GM10248 (cell line): ENCODE results near the gene UBE2J1.

Experiments
- CTCF ChIA-PET: fragments of 300-600 bp; sonication (Branson Sonifier 250); formaldehyde crosslinking; extraction: SDS; loops from one replicate; lab custom pipeline; 2021; ENCODE audit warnings: antibody characterized with exemption; lab: Yijun Ruan, JAX
- POLR2A ChIA-PET: fragments of 350-650 bp; sonication (Branson Sonifier 250); formaldehyde crosslinking; extraction: SDS; loops from one replicate; lab custom pipeline; 2020; ENCODE audit warnings: antibody characterized with exemption; lab: Yijun Ruan, JAX
- DNase-seq: peaks from one replicate; pipeline ENCODE4 v3.0.0; 2012; ENCODE audit errors: extremely low spot score
- CTCF ChIP-seq: IDR thresholded peaks from 2 replicates; pipeline ENCODE4 v1.5.1; 2012; ENCODE audit warnings: mild to moderate bottlenecking, low read depth; ENCODE audit errors: extremely low read depth, missing control alignments, control extremely low read depth

The UBE2J1 gene

GRCh38 chr6:89368999-89369398 is 16.5 kb upstream of the UBE2J1 start:
- ChIA-PET POLR2A (no interaction called here), CTCF (interaction anchor here (0.7 to 5.2 kb wide), 10 partner anchors 8 to 386 kb away, joined by 3 to 75 read pairs (median 10); partner anchors contain the start of genes LYRM2 and UBE2J1)
- TF ChIP-seq CTCF: peak; percentile 25
- DNase-seq: no peak

GRCh38 chr6:89368107-89368506 is 15.6 kb upstream of the UBE2J1 start:
- POLR2A ChIA-PET: interaction anchor here (0.5 to 0.6 kb wide), 2 partner anchors 176 to 287 kb away, joined by 3 read pairs; no protein-coding TSS in a partner anchor
- DNase-seq: peak; percentile 35
- CTCF ChIA-PET: interaction anchor here (0.9 to 5.2 kb wide), 15 partner anchors 9 to 441 kb away, joined by 3 to 75 read pairs (median 5); partner anchors contain the start of genes ANKRD6, LYRM2, RRAGD and UBE2J1
- TF ChIP-seq CTCF: peak; percentile 79

- no peak for TF ChIP-seq CTCF
- no peak for DNase-seq
- CTCF ChIA-PET: interaction anchor here (0.9 to 4.9 kb wide), 5 partner anchors 15 to 382 kb away, joined by 3 to 24 read pairs (median 4); no protein-coding TSS in a partner anchor
- POLR2A ChIA-PET: no interaction called here
Measured at GRCh38 chr6:89364586-89364985, 12.1 kb upstream of the UBE2J1 start.

GRCh38 chr6:89361171-89361570 is 8.6 kb upstream of the UBE2J1 start:
- TF ChIP-seq CTCF: no peak
- ChIA-PET CTCF (interaction anchor here (1.0 to 2.6 kb wide), 4 partner anchors 11 to 36 kb away, joined by 3 to 12 read pairs (median 4); no protein-coding TSS in a partner anchor), POLR2A (no interaction called here)
- no peak for DNase-seq

- ChIA-PET CTCF (interaction anchor here (1.0 to 2.6 kb wide), 5 partner anchors 11 to 35 kb away, joined by 3 to 13 read pairs (median 4); no protein-coding TSS in a partner anchor), POLR2A (no interaction called here)
Measured at GRCh38 chr6:89360415-89360999, 8.0 kb upstream of the UBE2J1 start.

More at GRCh38 chr6:89360415-89360999, 8.0 kb upstream of the UBE2J1 start:
- no peak for TF ChIP-seq CTCF
- peak; percentile 49 for DNase-seq
